GM19043 (cell line): ENCODE data around the gene SWAP70.

Experiments
- ATAC-seq: cut with Tn5 transposase; IDR thresholded peaks from one replicate; pipeline ENCODE4 v1.9.1; 2021; ENCODE audit warnings: low read depth; ENCODE audit not compliant: unreplicated experiment

Gene SWAP70

DNA sequence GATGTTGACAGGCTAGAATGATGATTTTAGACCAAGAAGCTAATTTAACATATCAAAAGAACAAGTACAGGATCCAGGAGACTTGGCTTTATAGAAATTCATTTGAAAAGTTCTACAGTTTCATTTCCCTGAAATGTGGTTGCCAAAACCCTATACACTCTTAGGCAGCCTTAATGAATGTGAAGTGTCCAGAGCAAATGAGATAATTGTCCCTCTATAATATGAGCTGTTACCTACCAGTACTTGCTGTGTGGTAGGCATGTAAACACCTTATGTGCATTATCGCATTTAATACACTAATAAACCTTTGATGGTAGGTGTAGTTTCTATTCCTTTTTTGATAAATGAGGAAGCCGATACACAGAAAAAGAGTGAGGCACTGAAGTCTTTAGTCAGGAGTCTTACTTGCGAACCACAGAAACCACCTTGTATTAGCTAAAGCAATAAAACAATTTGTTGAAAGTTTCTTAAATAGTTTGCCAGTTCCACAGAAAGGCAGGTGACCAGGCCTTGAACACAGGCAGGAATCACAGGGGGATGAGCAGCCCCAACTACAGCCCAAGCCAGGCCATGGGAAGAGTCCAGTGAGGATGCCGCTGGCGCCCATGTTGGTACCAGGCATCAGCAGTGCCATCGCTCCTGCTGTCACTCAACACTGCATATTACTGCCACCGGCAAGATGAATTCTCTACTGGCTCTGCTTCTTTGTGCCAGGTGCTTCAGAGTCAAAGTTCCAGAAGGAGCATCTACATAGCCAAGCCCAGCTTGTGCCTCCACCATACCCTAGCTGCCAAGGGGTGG is 81.7 kb downstream of the SWAP70 start:
- peak; percentile 57 for ATAC-seq

DNA sequence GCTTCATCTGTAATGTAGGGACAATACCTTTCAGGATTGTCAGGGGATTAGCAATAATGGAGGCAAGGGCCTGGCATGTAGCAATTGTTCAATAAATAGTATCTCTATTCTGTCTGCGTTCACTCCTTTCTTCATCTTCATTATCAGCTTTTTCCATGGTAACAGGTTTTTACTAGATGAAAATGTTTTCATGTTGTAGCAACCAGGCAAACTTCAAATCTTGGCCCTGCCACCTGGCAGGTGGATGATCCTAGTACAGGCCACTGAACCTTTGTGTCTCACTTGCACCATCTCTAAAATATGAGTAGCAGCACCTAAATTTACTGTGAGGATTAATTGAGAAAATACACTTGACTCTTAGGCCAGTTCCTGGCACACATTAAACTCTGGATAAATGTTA is 83.4 kb downstream of the SWAP70 start:
- ATAC-seq = no peak

DNA sequence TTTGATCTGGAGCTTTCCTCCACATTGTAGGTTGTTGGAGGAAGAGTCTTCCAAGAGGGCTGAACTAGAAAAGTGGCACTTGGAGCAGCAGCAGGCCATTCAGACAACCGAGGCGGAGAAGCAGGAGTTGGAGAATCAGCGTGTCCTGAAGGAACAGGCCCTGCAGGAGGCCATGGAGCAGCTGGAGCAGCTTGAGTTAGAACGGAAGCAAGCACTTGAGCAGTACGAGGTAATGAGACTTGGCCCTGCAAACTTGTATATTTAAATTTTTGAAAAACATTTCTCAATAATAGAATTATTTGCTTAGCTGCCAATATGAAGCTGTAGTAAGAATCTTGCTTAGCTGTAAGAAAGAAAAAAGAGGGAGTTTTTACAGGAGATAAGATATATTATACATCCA is 84.0 kb downstream of the SWAP70 start:
- no peak for ATAC-seq

DNA sequence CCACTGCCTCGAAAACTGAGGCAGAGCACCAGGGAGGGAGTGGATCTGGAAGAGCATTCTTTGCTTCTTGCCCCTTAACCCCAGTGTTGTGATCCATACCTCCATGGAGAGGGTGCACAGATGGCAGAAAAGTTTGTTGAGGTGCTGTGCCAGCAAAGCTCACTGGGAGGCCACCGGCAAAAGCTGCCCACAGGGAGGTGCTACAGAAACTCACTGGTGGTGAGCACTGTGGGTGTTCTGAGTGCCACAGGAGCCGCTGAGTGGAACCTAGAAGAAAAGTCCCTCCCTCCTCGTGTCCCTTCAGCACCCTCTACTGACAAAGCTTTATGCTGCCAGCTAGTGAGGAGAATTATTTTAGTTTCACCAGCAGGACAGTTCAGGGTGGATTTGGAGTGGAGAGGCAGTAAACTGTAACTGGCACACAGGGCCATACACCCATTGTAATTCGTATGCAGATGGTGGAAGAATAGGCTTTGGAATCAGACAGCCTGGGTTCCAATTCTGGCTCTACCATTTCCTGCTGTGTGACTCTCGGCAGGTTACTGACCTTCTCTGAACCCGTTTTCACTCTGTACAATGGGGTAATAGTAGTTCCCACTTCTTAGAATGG is 84.6 kb downstream of the SWAP70 start:
- ATAC-seq = peak; percentile 55

GRCh38 chr11:9750551-9750950 is 86.7 kb downstream of the SWAP70 start:
- ATAC-seq = no peak

DNA sequence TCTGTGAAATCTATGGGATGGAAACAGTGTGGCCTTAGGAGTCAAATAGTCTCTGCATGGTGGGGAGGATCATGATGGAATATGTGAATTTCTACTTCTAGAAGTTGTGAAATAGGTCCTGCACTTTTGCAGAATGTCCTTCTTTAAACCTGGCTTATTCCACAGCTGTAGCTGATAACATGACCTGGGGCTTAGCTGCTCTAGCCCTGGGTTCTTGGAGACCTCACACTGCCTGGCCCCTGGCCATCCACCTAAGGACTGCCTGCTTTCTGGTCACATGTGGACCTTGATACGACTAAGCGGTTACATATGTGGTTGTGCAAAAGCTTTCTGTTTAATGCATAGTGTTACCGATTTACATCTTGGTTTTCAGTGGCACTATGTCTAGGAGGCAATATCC is 88.2 kb downstream of the SWAP70 start:
- ATAC-seq = no peak

DNA sequence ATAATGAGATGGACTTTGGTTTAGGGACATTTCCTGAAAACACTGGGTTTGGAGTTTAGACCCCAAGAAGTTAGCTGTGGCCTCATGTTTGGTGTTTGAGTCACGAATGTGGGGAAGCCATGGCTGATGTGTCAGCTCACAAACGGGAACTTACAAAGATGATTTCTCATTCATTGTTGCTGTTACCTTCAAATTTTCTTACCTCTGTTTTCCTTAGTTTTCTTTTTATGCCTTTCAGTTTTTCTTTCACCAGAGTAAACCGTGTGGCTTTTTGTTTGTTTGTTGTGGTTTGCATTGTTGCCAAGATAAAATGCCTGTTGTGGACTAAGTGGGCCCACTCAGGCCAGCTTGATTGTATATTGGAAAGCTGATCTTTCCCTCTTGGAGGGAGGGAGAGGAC is 89.1 kb downstream of the SWAP70 start:
- ATAC-seq = no peak

DNA sequence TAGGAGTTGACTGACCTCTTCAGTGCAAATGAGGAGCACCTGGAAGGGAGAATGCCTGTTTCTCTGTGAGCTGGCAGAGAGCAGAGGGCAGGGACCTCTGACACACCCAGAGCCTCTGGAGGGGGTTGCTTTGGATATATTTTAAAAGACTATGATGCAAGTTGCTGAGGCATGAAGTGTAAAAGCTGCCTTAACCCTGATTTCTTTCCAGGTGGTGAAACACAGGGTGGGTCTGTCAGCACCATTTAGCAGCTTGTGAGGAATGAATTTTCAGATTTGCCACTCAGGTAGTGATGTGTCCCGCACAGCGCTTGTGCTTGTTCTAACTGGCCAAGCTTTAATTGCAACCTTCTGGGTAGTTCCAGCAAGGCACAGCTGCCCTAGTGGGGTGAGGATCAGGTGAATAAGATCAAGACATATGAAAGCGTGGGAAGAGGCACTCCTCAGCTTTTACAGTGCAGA is 90.2 kb downstream of the SWAP70 start:
- ATAC-seq = no peak

DNA sequence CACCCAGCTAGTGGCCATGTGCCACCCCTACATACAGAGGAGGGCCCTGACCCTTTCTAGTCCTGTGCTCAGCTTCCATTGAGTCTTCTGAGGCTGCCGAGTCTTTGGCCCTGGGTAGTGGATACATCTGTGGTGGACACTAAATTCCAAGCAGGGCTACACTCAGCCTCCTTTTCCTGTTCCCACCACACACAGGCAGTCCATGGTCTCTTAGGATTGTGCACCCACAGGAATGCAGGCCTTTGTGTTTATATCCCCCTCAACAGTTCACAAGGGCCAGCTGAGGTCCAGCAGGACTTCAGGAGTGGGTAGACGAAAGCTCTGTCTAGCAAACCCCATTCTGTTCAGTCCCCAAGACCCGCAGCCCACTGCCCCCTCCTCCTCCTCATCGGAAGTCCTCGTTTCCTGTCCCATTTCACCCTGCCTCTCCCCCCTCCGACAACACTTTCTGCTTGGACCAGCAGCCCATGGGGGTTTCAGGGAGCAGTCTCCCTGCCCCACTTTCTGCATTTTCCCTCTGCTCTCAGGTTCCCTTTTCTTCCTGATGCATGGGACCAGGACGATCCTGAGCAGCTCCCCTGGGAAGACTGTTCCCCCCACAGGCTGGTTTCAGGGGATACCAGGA is 91.8 kb downstream of the SWAP70 start:
- ATAC-seq = no peak

- ATAC-seq = no peak
Observed at GRCh38 chr11:9756461-9756860, 92.6 kb downstream of the SWAP70 start.

GRCh38 chr11:9756878-9757277 is 93.0 kb downstream of the SWAP70 start:
- ATAC-seq = no peak

DNA sequence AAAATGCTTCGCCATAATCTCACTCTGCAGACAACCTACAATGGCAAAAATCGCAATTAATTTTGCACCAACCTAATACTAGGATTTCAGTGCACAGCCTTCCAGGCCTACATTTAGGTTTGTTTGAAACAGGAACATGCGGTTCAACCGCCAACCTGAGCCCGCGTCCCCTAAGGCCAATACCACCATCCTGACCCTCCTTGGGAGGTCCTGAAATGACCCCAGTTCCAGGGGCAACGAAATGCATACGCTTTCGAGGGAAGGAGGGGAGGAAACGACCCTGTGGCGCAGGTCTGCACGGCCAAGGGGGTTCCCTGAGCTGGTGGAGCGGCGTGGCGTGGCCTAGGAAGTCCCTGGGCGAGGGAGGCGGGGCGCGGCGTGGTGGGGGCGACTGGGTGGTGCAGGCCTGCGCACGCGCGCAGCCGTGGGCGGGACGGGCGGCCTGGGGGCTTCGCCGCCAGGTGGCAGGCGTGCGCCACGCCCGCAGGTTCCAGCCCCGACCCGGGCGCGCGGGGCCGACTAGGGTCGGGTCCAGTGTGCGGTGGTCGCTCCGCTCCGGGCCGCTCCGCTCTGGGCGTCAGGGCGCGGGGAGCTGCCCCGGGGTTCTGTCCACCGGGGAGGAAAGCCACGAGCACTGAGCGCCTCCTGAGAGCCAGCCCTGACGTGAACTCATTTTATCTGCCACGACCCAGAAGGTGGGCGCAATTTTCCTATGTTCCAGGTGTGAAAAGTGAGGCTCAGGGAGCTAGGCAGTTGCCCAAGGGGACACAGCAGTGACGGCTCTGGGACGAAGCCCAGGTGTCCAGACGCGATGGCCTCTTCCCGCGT is 94.1 kb downstream of the SWAP70 start:
- ATAC-seq = peak; percentile 53

GRCh38 chr11:9758637-9759518 is 95.0 kb downstream of the SWAP70 start:
- ATAC-seq = peak; percentile 27

DNA sequence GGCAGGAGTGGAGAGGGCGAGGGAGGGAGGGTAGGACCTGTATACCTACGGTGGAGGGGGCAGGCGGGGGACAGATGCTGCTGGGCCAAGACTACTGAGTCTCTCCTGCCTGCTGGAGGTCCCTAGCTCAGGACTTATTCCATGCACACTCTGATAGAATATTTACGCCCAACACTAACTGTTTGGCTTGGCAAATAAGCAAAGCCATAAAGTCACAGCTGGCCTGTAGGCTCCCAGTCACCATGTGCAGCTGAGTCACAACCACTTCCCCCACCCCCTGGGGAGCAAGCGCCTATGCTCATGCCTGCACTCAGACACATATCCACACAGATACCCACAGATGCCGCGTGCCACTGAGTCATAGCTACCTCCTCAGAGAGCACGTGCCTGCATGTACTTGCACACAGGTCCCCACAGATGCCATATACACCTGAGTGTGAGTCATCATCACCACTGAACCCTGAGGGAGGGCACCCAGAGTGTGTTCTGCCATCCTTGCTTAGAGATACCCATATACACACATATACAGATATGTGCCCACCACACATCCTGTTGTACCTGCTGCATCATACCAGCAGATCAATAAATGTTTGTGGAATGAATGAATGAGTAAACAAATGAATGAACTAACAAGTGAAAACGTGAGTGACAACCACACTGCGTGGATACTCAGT is 95.8 kb downstream of the SWAP70 start:
- ATAC-seq = peak; percentile 44

DNA sequence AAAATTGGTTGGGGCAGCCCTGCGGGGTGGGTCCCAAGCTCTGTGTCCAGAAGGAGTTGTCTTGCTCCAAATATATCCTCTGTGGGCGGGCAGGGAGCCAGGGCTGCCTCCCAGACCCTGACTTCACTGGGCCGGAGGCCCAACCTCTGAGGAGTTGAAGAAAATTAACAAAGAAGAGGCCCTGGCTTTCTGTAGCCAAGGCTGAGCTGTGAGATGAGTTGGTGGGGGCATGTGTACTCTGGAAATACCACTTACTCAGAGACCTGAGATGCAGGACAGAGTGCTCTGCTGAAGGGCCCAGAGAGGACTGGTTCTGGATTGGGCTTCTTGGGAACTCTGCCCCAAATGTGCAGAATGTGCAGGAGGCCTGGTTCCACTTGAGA is 96.3 kb downstream of the SWAP70 start:
- ATAC-seq = no peak

DNA sequence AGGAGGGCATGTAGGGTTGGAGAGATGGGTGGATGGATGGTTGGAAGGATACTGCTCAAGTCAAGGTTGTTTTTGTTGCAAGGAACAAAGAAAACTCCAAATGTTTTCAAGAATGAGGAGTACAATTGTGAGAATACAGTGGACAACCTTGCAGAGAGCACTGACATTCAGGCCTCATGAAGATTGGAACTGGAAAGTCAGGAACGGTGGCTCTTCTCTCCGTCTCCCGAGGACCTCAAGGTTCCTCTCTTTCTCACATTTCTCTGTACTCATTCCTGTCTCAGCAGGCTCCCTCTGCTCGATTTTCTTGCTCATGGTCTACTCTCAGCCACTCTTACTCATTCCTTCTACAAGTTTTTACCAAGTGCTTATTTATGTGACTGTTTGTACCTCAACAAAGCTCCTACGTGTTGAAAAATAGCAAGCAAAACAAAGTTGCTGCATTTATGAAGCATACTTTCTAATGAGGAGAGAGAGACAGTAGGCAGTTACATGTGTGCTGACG is 97.6 kb downstream of the SWAP70 start:
- no peak for ATAC-seq

GRCh38 chr11:9762531-9762930 is 98.7 kb downstream of the SWAP70 start:
- ATAC-seq = no peak

GRCh38 chr11:9763301-9763700 is 99.4 kb downstream of the SWAP70 start:
- ATAC-seq = no peak
